RWPE1 (cell line): ENCODE measurements around the gene XKR7.

Experiments
- CTCF ChIA-PET: fragments of 350-600 bp; sonication (Branson Sonifier 250); formaldehyde crosslinking; extraction: SDS; loops from one replicate; lab custom pipeline; 2021; lab: Yijun Ruan, JAX
- POLR2A ChIA-PET: fragments of 400-600 bp; formaldehyde crosslinking; extraction: SDS; loops from one replicate; lab custom pipeline; 2020; ENCODE audit warnings: antibody characterized with exemption; ENCODE audit not compliant: low non-redundant PET; lab: Yijun Ruan, JAX
- DNase-seq: peaks from one replicate; pipeline ENCODE4 v3.0.0; 2012; ENCODE audit warnings: low spot score
- H3K27ac ChIP-seq: fragments of 450-650 bp; 2 replicates; pipeline ENCODE4 v1.5.1; 2017
- TF ChIP-seq, protein P1 (sequence below): fragments of 450-650 bp; conservative IDR thresholded peaks from 2 replicates; pipeline ENCODE4 v1.5.1; 2017; ENCODE audit warnings: low read depth, mild to moderate bottlenecking

Gene XKR7

DNA sequence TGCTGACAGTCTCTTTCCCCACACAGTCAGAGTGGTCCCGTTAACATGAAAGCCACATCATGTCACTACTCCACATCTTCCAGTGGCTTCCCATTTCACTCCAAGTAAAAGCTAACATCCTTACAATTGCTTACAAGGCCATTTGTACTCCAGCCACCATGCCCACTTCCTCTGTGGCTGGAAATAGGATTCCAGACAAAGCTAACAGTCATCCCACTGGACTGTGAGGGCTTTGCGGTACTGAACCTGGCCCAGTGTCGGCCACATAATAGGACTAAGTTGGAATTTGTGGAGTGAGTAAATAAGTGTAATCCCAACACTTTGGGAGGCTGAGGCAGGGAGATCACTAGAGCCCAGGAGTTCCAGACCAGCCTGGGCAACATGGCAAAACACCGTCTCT lies 53.1 kb downstream of the XKR7 start:
- CTCF ChIA-PET = interaction anchor here (0.8 to 3.7 kb wide), 4 partner anchors 10 to 187 kb away, joined by 3 to 47 read pairs (median 4); no protein-coding TSS in a partner anchor
- no peak for DNase-seq
- TF ChIP-seq, protein P1, sequence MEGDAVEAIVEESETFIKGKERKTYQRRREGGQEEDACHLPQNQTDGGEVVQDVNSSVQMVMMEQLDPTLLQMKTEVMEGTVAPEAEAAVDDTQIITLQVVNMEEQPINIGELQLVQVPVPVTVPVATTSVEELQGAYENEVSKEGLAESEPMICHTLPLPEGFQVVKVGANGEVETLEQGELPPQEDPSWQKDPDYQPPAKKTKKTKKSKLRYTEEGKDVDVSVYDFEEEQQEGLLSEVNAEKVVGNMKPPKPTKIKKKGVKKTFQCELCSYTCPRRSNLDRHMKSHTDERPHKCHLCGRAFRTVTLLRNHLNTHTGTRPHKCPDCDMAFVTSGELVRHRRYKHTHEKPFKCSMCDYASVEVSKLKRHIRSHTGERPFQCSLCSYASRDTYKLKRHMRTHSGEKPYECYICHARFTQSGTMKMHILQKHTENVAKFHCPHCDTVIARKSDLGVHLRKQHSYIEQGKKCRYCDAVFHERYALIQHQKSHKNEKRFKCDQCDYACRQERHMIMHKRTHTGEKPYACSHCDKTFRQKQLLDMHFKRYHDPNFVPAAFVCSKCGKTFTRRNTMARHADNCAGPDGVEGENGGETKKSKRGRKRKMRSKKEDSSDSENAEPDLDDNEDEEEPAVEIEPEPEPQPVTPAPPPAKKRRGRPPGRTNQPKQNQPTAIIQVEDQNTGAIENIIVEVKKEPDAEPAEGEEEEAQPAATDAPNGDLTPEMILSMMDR = no peak
- no peak overlapping the region for H3K27ac ChIP-seq
- POLR2A ChIA-PET = no interaction called here

DNA sequence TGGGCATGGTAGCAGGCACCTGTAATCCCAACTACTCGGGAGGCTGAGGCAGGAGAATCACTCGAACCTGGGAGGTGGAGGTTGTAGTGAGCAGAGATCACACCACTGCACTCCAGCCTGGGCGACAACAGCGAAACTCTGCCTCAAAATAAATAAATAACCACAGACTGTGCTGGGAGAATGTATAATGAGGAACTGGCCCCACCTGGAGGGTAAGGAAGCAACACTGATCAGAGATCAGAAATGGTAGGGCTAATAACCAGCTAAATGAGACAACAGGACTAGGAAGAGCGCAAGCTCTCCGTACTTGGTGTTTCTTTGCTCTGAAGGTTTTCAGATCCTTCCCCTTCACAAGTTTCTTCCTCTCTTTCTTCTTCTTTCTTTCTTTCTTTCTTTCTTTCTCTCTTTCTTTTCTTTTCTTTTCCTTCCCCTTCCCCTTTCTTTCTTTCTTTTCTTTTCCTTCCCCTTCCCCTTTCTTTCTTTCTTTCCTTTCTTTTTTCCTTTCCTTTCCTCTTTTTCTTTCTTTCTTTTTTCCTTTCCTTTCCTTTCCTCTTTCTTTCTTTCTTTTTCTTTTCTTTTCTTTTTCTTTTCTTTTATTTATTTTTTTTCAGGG lies 56.8 kb downstream of the XKR7 start:
- no peak for DNase-seq
- H3K27ac ChIP-seq = no peak overlapping the region
- TF ChIP-seq, protein P1 = no peak
- ChIA-PET CTCF (interaction anchor here (0.6 to 2.2 kb wide), 4 partner anchors 65 to 820 kb away, joined by 3 to 10 read pairs (median 4); no protein-coding TSS in a partner anchor), POLR2A (no interaction called here)

DNA sequence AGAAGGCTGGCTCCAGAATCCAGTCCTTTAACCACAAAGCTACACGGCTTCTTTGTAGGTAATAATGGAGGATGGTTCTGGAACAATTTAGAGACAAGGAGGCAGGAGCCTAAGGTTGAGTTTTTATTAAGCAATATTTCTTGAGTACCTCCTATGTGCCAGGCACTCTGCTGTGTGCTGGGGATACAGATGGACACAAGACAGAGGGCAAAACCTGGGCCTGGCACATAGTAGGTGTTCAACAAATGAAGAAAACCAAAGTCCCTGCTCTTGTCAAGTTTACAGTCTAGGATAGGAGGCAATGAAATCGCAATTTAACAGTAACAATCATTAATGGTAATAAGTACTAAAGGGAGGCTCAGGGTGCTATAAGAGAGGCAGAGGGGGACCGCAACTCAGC lies 59.7 kb downstream of the XKR7 start:
- H3K27ac ChIP-seq = no peak overlapping the region
- POLR2A ChIA-PET = no interaction called here
- TF ChIP-seq, protein P1 = no peak
- no peak for DNase-seq
- CTCF ChIA-PET = interaction anchor here (0.5 to 2.1 kb wide), 4 partner anchors 75 to 175 kb away, joined by 3 to 6 read pairs (median 4); partner anchors contain the start of gene PDRG1

DNA sequence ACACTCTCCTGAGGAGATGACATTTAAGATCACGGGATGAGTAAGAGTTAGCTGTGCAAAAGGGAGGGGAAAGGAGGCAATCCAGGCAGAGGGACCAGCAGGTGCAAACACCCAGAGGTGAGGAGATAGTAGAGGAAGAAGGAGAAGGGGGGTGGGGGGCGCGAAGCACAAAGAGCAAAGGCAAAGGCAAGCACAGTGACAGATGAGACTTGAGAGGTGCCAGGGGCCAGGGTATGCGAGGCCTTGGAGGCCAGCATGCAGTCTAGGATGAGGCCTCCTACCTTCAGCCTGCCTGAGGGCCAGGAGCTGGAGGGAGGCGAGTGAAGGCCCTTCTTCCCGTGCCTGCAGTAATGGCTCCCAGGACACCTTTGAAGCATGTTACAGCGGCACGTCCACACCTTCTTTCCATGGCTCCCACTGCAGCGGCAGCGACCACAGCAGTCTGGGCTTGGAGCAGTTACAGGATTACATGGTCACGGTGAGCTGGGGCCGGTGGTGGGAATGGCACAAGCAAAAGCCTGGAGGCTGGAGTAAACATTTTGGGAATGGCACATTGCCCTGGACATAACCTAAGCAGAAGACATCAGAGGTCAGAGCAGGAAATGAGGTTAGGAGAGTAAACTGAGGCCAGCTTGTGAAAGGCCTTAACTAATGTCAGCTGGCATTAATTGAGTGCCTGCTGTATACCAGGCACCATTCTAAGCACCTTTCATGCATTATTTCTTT lies 60.9 kb downstream of the XKR7 start:
- TF ChIP-seq, protein P1 = no peak
- ChIA-PET CTCF (interaction anchor here (0.6 to 7.5 kb wide), 10 partner anchors 8 to 182 kb away, joined by 3 to 69 read pairs (median 4); partner anchors contain the start of gene PDRG1), POLR2A (no interaction called here)
- no peak overlapping the region for H3K27ac ChIP-seq
- no peak for DNase-seq

DNA sequence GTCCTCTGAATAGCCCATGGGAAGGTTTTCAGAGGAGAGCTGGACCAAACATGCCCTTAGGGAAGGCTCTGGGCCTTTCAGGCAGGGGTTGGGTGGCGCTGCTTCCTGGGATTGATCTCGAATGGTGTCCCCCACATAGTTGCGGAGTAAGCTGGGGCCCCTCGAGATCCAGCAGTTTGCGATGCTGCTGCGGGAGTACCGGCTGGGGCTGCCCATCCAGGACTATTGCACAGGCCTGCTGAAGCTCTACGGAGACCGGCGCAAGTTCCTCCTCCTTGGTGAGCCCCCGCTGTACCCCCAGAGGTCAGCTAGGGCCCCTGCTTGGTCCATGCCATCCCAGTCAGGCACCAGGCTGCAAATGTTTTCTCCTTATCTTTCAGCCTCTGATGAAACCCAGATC lies 61.6 kb downstream of the XKR7 start:
- TF ChIP-seq, protein P1 = no peak
- DNase-seq = no peak
- ChIA-PET CTCF (interaction anchor here (0.6 to 7.5 kb wide), 9 partner anchors 9 to 207 kb away, joined by 3 to 81 read pairs (median 29); partner anchors contain the start of gene PDRG1), POLR2A (no interaction called here)
- H3K27ac ChIP-seq = no peak overlapping the region
